Activated CD4-positive, alpha-beta T cell treated with anti-CD3 and anti-CD28 coated beads for 36 hours (primary cell): ENCODE results near the gene LRRC3. TPM values are rescaled to one million over a fixed set of nuclear protein-coding genes. Genes with fewer than 3 reads are reported as not detected.

Experiments
- ATAC-seq: fragments of 200-7000 bp; cut with Tn5 transposase; one replicate; pipeline ENCODE4 v1.10.0; 2021; ENCODE audit warnings: mild to moderate bottlenecking, moderate library complexity
- CTCF ChIA-PET: fragments of 350-600 bp; sonication (Branson Sonifier 250); formaldehyde crosslinking; loops from one replicate; lab custom pipeline; 2021; ENCODE audit warnings: antibody characterized with exemption; lab: Charles Lee
- POLR2A ChIA-PET: fragments of 350-600 bp; sonication (Branson Sonifier 250); formaldehyde crosslinking; loops from one replicate; lab custom pipeline; 2021; ENCODE audit warnings: antibody characterized with exemption, inconsistent platforms; lab: Charles Lee
- DNase-seq: peaks from one replicate; pipeline ENCODE4 v3.0.0-alpha.2; 2020
- H3K27ac Mint-ChIP-seq: one replicate; pipeline ENCODE4 v1.8.0; 2021; ENCODE audit warnings: mixed read lengths
- H3K27me3 Mint-ChIP-seq: one replicate; pipeline ENCODE4 v1.8.0; 2021; ENCODE audit warnings: mixed read lengths
- H3K36me3 Mint-ChIP-seq: one replicate; pipeline ENCODE4 v1.8.0; 2021; ENCODE audit warnings: low read depth, mixed read lengths
- H3K4me1 Mint-ChIP-seq: one replicate; pipeline ENCODE4 v1.8.0; 2021; ENCODE audit warnings: mixed read lengths
- H3K4me3 Mint-ChIP-seq: one replicate; pipeline ENCODE4 v1.8.0; 2021; ENCODE audit warnings: mild to moderate bottlenecking, moderate library complexity, mixed read lengths
- H3K9me3 Mint-ChIP-seq: one replicate; pipeline ENCODE4 v1.8.0; 2021; ENCODE audit warnings: low read depth, mixed read lengths
- intact Hi-C, 2 experiments: fragments of 100-400 bp; cut with DNase I in 1 of 2; cut with micrococcal nuclease in 1 of 2; formaldehyde crosslinking; loops; one replicate each; pipeline versions ENCODE4 v1.14.2 to v1.15.1; 2022 to 2024; cut with DNase I, micrococcal nuclease
- total RNA-seq, 2 experiments: library from RNA; stranded (reverse); gene quantifications; one replicate each; pipeline ENCODE4 v1.2.3, GENCODE V29; 2021

Gene LRRC3, protein sequence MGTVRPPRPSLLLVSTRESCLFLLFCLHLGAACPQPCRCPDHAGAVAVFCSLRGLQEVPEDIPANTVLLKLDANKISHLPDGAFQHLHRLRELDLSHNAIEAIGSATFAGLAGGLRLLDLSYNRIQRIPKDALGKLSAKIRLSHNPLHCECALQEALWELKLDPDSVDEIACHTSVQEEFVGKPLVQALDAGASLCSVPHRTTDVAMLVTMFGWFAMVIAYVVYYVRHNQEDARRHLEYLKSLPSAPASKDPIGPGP
- total RNA-seq: 1 to 10 TPM; 2.7 to 2.9 TPM

DNA sequence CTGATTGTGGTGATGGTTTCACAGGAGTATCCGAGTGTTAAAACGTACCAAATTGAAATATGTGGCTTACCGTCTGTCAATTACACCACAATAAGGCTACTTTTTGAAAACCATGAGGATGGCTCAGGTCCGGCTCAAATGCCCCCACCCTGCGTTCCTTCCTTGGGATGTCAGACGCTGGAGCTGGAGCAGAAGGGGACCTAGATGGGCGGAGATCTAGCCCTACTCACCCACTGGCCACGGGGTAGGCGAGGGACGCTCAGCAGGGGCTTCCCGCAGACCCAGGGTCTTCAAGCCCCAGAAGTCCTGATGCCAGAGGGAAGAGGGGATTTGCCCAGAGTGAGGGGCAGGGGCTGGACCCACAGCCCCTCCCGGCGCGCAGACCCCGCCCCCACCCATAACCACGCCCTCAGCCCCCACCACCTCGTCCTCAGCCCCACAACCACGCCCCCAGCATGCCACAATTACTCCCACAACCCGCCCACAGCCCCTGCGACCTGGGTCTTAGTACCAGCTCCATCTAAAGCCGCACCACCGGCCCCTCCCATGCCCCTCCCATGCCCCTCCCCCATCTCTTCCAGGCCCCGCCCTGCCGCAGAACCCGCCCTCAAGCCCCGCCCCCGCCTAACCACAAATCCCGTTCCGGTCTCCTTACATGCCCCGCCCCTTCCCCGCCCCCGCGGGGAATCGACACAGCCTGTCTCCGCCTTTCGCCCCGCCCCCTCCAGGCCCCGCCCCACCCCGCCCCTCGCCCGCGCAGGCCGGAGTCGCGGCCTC is at the start of gene LRRC3:
Gene LRRC3, plus strand, starts transcription at position 764 of the 777 bp plus-strand sequence. CDS start 1,135 bp downstream, outside the sequence.
- Mint-ChIP-seq H3K4me3 (peak within 1 kb of the TSS; percentile 67), H3K36me3 (no peaks in the 10 kb centered on the region), H3K27me3 (peaks cover 15% of the 10 kb centered on the region), H3K9me3 (peaks cover 10% of the 10 kb centered on the region), H3K4me1 (no peaks in the 10 kb centered on the region), H3K27ac (no peak within 1 kb of the TSS)
- ATAC-seq (peak; percentile 74), DNase-seq (peak; percentile 95)
- intact Hi-C loops: loop anchor here (1.0 kb wide), 6 partner anchors 27 to 666 kb away; partner anchors contain the start of genes CFAP410 (in 1 of the 2), PFKL (in 1 of the 2) and RRP1 (in 1 of the 2)
- ChIA-PET POLR2A (interaction anchor here (0.7 kb wide), 1 partner anchor 25 kb away, joined by 7 read pairs; no protein-coding TSS in a partner anchor), CTCF (interaction anchor here (0.6 to 1.2 kb wide), 2 partner anchors 25 to 56 kb away, joined by 3 to 4 read pairs; no protein-coding TSS in a partner anchor)

DNA sequence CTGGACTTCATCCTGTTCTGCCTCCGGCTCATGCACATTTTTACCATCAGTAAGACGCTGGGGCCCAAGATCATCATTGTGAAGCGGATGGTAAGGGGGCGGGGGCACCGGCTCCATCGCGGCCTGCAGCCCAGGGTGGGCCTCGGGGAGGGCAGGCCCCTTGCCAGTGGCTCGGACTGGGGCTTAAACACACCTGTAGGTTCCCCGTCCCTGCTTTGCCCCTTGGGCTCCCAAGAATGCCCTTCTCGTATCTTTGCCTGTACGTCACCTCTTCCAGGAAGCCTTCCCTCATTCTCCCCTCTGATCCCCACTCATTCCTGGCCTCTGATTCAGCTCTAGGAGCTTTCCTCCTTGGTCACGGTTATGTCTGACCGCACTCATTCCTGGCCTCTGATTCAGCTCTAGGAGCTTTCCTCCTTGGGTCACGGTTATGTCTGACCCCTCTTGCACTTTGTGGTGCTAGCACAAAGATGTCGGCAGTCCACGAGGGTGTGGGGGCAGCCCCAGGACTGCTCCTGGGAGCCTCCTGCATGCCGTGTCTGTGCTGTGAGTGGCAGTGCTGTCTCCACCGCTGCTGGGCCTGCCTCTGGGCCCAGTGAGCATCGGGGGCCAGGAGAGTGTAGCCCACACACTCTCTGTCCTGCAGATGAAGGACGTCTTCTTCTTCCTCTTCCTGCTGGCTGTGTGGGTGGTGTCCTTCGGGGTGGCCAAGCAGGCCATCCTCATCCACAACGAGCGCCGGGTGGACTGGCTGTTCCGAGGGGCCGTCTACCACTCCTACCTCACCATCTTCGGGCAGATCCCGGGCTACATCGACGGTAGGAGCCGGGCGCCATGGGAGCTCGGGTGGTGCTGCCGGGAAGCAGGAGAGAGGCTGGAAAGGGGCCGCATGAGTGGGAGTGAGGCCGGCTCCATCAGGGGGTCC is 49.1 kb upstream of the LRRC3 start:
- Mint-ChIP-seq H3K9me3 (peaks cover 13% of the 10 kb centered on the region), H3K4me1 (peaks cover 7% of the 10 kb centered on the region), H3K4me3 (no peak overlapping the region), H3K27ac (no peak overlapping the region), H3K36me3 (peaks cover 2% of the 10 kb centered on the region), H3K27me3 (no peaks in the 10 kb centered on the region)
- intact Hi-C loops: no loop called here
- no peak for DNase-seq
- no peak for ATAC-seq
- POLR2A ChIA-PET: no interaction called here
- CTCF ChIA-PET: no interaction called here

DNA sequence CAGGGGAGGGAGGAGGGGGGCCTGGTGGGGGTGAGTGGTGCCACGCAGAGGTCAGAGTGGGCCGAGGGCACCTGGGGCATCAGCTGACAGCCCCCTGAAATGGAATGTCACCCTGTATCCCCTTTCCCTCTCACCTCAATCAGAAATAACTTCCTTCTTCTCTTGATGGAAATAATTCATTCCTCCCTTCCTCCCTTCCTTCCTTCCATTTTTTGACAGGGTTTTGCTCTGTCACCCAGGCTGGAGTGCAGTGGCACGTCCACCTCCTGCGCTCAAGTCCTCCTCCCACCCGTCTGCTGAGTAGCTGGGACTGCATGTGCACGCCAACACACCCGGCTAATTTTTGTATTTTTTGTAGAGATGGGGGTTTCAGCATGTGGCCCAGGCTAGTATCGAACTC is 48.4 kb upstream of the LRRC3 start:
- DNase-seq (no peak), ATAC-seq (no peak)
- H3K9me3 Mint-ChIP-seq: peaks cover 13% of the 10 kb centered on the region
- peak overlapping the region; percentile 85 for H3K27ac Mint-ChIP-seq
- H3K36me3 Mint-ChIP-seq: peaks cover 2% of the 10 kb centered on the region
- POLR2A ChIA-PET: interaction anchor here (0.7 kb wide), 1 partner anchor 53 kb away, joined by 3 read pairs; no protein-coding TSS in a partner anchor
- intact Hi-C loops: no loop called here
- no peaks in the 10 kb centered on the region for H3K27me3 Mint-ChIP-seq
- CTCF ChIA-PET: interaction anchor here (0.7 kb wide), 2 partner anchors 75 to 733 kb away, joined by 3 read pairs; no protein-coding TSS in a partner anchor
- peaks cover 7% of the 10 kb centered on the region for H3K4me1 Mint-ChIP-seq
- no peak overlapping the region for H3K4me3 Mint-ChIP-seq

DNA sequence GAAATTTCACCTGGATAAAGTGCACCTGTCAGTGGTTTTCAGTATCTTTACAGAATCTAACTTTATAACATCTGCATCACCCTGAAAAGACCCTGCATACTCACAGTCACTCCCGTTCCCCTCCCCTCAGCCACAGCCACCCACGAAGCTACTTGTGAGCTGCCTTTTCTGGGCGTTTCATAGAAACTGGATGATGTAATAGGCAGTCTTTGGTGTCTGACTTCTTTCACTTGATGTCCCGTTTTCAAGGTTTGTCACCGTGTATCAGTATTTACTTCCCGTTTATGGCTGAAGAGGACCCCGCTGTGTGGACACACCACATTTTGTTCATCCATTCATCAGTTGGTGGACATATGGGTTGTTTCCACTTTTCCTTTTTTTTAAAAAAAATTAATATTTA is 47.8 kb upstream of the LRRC3 start:
- Mint-ChIP-seq H3K27ac (no peak overlapping the region), H3K4me1 (peaks cover 7% of the 10 kb centered on the region), H3K36me3 (peaks cover 2% of the 10 kb centered on the region), H3K27me3 (no peaks in the 10 kb centered on the region), H3K9me3 (peaks cover 13% of the 10 kb centered on the region), H3K4me3 (no peak overlapping the region)
- intact Hi-C loops: no loop called here
- CTCF ChIA-PET: interaction anchor here (0.7 kb wide), 2 partner anchors 75 to 732 kb away, joined by 3 read pairs; no protein-coding TSS in a partner anchor
- POLR2A ChIA-PET: interaction anchor here (0.7 kb wide), 1 partner anchor 53 kb away, joined by 3 read pairs; no protein-coding TSS in a partner anchor
- peak; percentile 96 for ATAC-seq
- peak; percentile 68 for DNase-seq

DNA sequence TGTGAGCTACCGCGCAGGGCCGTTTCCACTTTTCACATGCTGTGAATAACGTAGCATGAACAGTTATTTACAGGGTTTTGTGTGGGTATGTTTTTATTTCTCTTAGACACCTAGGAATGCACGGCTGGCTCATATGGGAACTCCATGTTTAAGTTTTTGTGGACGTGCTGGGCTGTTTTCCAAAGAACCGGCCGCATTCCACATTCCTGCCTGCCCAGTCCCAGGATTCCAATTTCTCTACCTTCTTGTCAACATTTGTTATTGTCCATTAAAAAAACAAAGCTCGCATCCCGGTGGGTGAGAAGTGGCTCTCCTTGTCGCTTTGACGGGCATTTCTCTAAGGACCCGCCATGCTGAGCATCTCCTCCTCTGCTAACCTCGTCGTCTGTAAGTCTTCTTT is 47.1 kb upstream of the LRRC3 start:
- ChIA-PET POLR2A (no interaction called here), CTCF (interaction anchor here (0.6 kb wide), 1 partner anchor 14 kb away, joined by 3 read pairs; no protein-coding TSS in a partner anchor)

DNA sequence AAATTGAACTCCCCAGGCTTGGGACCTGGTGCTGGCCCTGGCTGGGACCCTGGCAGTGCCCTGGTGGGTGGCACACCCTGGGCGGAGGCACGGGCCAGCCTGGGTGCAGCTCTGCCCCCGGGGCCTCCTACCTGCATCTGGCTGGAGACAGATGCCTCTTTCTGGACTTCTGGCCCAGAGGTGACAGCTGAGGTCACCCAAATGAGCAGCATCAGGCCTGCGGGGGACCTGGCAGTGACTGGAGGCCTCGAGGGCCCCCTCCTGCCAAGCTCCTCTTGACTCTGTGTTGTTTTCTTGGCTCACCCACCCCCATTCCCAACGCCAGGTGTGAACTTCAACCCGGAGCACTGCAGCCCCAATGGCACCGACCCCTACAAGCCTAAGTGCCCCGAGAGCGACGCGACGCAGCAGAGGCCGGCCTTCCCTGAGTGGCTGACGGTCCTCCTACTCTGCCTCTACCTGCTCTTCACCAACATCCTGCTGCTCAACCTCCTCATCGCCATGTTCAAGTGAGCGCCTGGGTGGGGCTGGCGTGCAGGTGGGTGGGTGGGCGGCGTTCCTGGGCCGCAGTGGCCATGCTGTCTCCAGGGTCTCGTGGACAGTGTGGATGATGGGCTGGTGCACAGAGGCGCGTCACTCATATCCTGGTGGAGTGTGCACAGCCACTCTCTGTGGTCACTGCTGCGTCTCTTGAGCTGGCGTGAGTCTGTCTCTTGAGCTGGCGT is 41.6 kb upstream of the LRRC3 start:
- no peaks in the 10 kb centered on the region for H3K36me3 Mint-ChIP-seq
- ATAC-seq: no peak
- DNase-seq: no peak
- H3K27ac Mint-ChIP-seq: no peak overlapping the region
- ChIA-PET POLR2A (no interaction called here), CTCF (interaction anchor here (1.2 kb wide), 1 partner anchor 80 kb away, joined by 3 read pairs; no protein-coding TSS in a partner anchor)
- H3K27me3 Mint-ChIP-seq: no peaks in the 10 kb centered on the region
- peaks cover 4% of the 10 kb centered on the region for H3K9me3 Mint-ChIP-seq
- H3K4me3 Mint-ChIP-seq: no peak overlapping the region
- no peaks in the 10 kb centered on the region for H3K4me1 Mint-ChIP-seq
- intact Hi-C loops: no loop called here

More for the DNA sequence above, 47.1 kb upstream of the LRRC3 start:
- ATAC-seq (no peak), DNase-seq (no peak)
- no peak overlapping the region for H3K4me3 Mint-ChIP-seq
- H3K27ac Mint-ChIP-seq: no peak overlapping the region
- intact Hi-C loops: no loop called here
- H3K27me3 Mint-ChIP-seq: no peaks in the 10 kb centered on the region
- H3K4me1 Mint-ChIP-seq: peaks cover 7% of the 10 kb centered on the region
- peaks cover 2% of the 10 kb centered on the region for H3K36me3 Mint-ChIP-seq
- peaks cover 12% of the 10 kb centered on the region for H3K9me3 Mint-ChIP-seq

DNA sequence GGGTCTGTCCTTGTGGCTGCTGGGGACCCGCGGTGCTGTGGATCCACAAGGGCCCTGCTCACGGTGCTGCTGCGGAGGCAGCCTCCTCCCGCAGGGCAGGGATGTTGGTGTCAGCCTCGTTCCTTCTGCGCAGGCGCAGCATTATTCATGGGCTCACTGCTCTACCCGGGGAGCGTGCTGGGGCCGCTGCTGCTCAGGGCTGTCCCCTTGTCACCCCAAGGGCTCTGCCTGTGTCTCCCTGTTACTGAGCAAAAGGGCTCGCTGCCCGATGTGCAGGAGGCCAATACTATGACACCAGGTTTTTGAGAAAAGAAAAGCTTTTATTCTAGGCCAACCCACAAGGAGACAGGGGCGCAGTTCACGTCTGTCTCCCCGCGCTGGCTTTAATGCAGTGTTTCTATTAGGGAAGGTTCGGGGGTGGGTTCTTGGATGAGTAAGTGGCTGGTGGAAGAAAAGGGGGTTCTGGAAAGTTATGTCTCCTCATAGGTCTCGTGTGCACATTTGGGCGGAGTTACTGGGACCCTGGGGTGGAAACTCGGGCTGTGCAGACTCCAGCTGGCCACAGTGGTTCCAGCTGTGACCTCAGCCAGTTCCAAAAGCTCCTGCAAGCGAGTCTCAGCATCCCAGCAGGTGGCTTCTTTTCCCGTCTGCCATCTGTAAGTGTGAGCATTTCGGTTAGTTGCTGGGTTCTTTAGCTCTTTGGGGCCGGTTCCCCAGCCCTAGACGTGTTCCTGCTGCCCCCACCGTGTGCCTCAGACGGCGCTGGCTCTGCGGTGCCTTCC is 40.8 kb upstream of the LRRC3 start:
- Mint-ChIP-seq H3K4me1 (no peaks in the 10 kb centered on the region), H3K36me3 (no peaks in the 10 kb centered on the region), H3K27ac (no peak overlapping the region), H3K9me3 (peaks cover 3% of the 10 kb centered on the region), H3K4me3 (no peak overlapping the region), H3K27me3 (no peaks in the 10 kb centered on the region)
- ATAC-seq (no peak), DNase-seq (no peak)
- intact Hi-C loops: no loop called here
- ChIA-PET CTCF (interaction anchor here (1.2 kb wide), 1 partner anchor 80 kb away, joined by 3 read pairs; no protein-coding TSS in a partner anchor), POLR2A (no interaction called here)

DNA sequence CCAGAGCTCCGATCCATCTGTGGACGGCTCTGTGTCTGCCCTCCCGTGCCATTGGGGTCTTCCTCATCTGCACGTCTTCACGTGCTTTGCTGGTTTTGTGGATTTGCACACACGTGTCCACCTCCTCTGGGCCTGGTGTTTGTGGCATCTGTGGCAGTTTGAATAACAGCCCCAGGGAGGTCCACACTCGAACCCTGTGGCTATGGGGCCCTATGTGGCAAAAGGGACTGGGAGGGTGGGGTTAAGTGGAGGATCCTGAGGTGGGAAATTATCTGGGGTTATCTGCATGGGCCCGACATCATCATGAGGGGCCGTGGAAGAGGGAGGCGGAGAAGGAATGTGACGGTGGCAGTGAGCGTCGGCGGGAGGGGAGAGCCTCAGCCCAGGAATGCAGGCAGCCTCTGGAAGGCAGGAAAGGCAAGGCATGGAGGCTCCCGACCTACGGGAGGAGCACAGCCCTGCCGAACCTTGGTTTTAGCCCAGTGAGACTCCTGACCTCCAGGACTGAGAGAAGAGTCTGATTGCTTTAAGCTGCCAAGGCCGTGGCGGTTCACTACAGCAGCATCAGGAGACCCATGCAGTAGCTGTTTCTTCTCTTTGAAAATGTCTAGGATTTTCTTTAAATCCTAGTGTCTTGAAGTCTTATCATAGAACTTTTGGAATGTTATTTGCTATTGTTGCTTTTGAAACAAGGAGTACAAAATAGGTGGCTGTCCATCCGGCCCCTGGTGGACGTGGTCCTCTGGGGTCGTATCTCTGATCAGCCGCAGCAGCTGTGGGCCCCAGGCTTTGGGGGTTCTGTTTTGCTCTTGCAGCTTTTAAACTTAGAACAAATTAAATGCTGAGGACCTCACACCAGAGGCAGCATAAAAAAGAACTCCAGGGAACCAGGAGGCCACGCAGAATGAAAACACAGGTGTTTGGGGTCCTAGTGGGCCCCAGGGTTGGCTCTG is 40.0 kb upstream of the LRRC3 start:
- ChIA-PET CTCF (interaction anchor here (1.2 kb wide), 1 partner anchor 81 kb away, joined by 3 read pairs; no protein-coding TSS in a partner anchor), POLR2A (no interaction called here)
- DNase-seq (no peak), ATAC-seq (no peak)
- intact Hi-C loops: no loop called here
- Mint-ChIP-seq H3K27ac (no peak overlapping the region), H3K9me3 (peaks cover 4% of the 10 kb centered on the region), H3K27me3 (no peaks in the 10 kb centered on the region), H3K4me1 (no peaks in the 10 kb centered on the region), H3K36me3 (no peaks in the 10 kb centered on the region), H3K4me3 (no peak overlapping the region)

DNA sequence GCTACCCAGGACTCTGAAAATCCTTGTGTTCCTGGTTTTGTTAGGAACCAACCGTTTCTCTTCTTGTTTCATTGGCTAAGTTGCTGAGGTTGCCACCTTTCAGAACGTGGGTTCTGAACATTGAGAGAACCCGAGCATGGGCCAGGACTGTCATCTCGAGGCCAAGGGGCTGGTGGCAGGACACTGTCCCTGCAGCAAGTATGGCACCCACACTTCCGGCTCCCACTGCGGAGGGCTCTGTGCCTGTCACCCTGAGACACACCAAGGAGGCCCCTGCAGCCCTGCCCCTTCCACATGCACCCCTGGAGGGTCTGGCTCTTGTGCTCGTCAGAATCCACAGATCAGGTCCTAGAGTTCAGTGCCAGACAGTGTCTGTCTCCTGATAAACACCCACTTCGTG is 39.1 kb upstream of the LRRC3 start:
- no peaks in the 10 kb centered on the region for H3K27me3 Mint-ChIP-seq
- no peaks in the 10 kb centered on the region for H3K4me1 Mint-ChIP-seq
- ChIA-PET POLR2A (no interaction called here), CTCF (no interaction called here)
- intact Hi-C loops: no loop called here
- peaks cover 4% of the 10 kb centered on the region for H3K9me3 Mint-ChIP-seq
- H3K4me3 Mint-ChIP-seq: no peak overlapping the region
- H3K27ac Mint-ChIP-seq: no peak overlapping the region
- H3K36me3 Mint-ChIP-seq: no peaks in the 10 kb centered on the region
- DNase-seq (no peak), ATAC-seq (no peak)
